Stimulated activated naive B cell treated with anti-CD40 and anti-IgM and Interleukin-4, amounts not matched to agents 10 μg/mL and 1 μg/mL and 100 μg/mL, for 72 hours (primary cell): ENCODE results near the gene ALDH1A1.
"Not testable (repeated sequence)": the region's sequence is repeated elsewhere in the genome, so short reads cannot be mapped to it uniquely, and the experiment has no call there.

Experiments used
- ATAC-seq, 2 donors: fragments of 150-1000 bp; cut with Tn5 transposase; replicated peaks; 2 replicates each; pipeline ENCODE4 v1.10.0; 2021; ENCODE audit warnings: moderate library complexity in 1 of 2
- DNase-seq: peaks from one replicate; pipeline ENCODE4 v3.0.0; 2021
- H3K27ac Mint-ChIP-seq: one replicate; pipeline ENCODE4 v1.8.0; 2022; ENCODE audit warnings: mild to moderate bottlenecking, mixed read lengths
- H3K27me3 Mint-ChIP-seq, 2 donors: one replicate each; pipeline ENCODE4 v1.8.0; 2022; ENCODE audit warnings: mixed read lengths in 2 of 2
- H3K36me3 Mint-ChIP-seq, 2 donors: one replicate each; pipeline ENCODE4 v1.8.0; 2022; ENCODE audit warnings: mixed read lengths in 2 of 2, mild to moderate bottlenecking in 1 of 2
- H3K4me1 Mint-ChIP-seq, 2 donors: one replicate each; pipeline ENCODE4 v1.8.0; 2022; ENCODE audit warnings: mixed read lengths in 2 of 2, mild to moderate bottlenecking in 1 of 2
- H3K4me3 Mint-ChIP-seq, 2 donors: one replicate each; pipeline ENCODE4 v1.8.0; 2022; ENCODE audit warnings: mild to moderate bottlenecking in 2 of 2, mixed read lengths in 2 of 2, moderate library complexity in 1 of 2
- H3K9me3 Mint-ChIP-seq, 2 donors: one replicate each; pipeline ENCODE4 v1.8.0; 2022; ENCODE audit warnings: mixed read lengths in 2 of 2, mild to moderate bottlenecking in 1 of 2

ALDH1A1 gene

DNA sequence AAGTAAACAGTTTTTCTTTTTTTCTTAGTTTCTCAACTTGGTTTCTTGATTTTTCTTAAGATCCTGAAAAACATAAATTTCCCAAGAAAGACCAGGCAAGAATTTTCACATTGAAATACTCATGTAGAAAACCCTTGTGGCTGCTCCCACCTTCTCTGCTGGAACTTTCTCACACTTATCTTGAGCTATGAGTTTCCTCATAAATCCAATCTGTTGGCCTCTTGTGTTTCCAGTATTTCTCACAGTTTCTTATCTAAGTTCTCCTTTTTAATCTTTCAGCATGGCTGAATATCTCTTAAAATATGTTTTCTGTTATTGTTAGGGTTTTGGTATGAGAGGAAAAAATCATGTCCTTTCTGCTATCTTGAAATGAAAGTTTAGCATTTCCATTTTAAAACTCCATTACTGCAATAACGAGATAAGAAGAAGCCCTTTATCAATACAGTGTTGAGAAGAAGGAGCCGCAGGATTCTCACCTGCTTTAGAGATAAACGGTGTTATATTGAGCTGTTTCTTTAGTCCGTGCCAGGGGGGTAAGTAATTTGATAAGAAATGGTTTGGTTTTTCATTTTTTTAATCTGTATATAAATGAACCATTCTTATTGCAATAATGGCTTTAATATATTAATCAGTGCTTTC, 89.3 kb downstream of the ALDH1A1 start:
- Mint-ChIP-seq H3K4me1 (peaks cover 8 to 30% of the 10 kb centered on the region in 2 donors), H3K27ac (no peak overlapping the region), H3K27me3 (peaks cover 6 to 8% of the 10 kb centered on the region in 2 donors), H3K4me3 (no peak overlapping the region), H3K36me3 (no peaks in the 10 kb centered on the region), H3K9me3 (peaks cover 2 to 4% of the 10 kb centered on the region in 2 donors)
- DNase-seq = no peak
- ATAC-seq = no peak

DNA sequence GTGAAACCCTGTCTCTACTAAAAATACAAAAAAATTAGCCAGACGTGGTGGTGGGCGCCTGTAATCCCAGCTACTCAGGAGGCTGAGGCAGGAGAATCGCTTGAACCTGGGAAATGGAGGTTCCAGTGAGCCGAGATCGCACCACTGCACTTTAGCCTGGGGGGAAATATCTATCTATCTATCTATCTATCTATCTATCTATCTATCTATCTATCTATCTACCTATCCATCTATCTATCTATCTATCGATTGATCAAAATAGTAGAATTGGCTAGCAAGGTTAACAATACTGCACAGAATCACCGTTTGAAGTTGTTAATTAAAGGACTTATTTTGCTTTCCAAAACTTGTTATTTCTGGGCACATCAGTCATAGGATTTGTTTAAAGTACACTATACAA, 90.1 kb downstream of the ALDH1A1 start:
- not testable (repeated sequence) for ATAC-seq, H3K27ac Mint-ChIP-seq, H3K9me3 Mint-ChIP-seq, H3K36me3 Mint-ChIP-seq, H3K4me3 Mint-ChIP-seq, DNase-seq, H3K27me3 Mint-ChIP-seq
- peaks cover 10 to 30% of the 10 kb centered on the region in 2 donors for H3K4me1 Mint-ChIP-seq

GRCh38 chr9:72858089-72858912, 94.6 kb downstream of the ALDH1A1 start:
- Mint-ChIP-seq H3K4me3 (no peak overlapping the region), H3K9me3 (no peaks in the 10 kb centered on the region), H3K36me3 (no peaks in the 10 kb centered on the region), H3K27me3 (no peaks in the 10 kb centered on the region), H3K27ac (no peak overlapping the region), H3K4me1 (peaks cover 11 to 19% of the 10 kb centered on the region in 2 donors)
- no peak for DNase-seq
- ATAC-seq = no peak

DNA sequence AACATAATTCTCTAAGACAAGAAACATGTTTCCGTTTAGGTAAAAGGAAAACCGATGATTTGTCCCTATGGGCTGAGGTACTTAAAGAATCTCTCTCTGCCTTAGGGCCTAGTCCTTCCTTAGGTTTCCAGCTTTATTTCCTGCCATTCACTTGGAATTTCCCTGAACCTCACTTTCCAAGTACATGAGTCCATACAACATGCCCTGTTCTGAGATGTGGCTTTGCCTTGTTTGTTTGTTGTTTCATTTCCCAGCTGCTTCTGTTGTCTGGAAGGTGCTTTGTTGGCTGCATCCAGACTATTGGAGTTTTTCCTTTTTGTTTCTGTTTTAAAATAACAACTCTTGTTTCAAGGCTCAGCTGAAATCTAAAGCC, 95.2 kb downstream of the ALDH1A1 start:
- DNase-seq (no peak), ATAC-seq (no peak)
- peaks cover 8 to 12% of the 10 kb centered on the region in 2 donors for H3K4me1 Mint-ChIP-seq
- no peak overlapping the region for H3K4me3 Mint-ChIP-seq
- no peaks in the 10 kb centered on the region for H3K36me3 Mint-ChIP-seq
- no peaks in the 10 kb centered on the region for H3K9me3 Mint-ChIP-seq
- H3K27me3 Mint-ChIP-seq = no peaks in the 10 kb centered on the region
- no peak overlapping the region for H3K27ac Mint-ChIP-seq

DNA sequence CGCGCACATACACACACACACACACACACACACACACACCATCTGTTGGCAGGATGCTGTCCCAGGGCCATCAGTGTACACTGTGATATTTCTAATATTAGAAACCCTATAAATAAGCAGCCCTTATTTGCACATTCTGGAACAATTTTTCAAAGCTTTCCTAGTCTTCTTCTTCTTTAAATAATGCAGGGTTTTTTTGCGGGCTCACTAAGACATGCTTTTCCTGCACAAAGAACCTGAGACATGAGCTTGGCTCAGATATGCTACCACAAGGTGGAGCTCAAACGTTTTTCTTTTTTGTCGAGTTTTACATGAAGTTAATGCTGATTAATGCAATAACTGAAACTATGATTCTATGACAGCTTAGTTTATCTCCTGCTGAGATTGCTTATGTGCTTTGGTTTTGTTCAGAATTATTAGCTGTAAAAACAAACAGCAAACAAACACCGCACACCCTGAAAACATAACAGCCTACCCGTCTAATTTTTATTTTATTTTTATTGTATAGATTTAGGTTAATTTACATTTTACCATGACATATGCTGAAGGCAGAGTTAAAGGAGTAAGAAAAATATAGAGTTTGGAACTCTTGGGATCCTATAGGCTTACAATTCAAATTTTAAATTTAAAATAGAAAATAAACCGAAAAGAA, 95.8 kb downstream of the ALDH1A1 start:
- Mint-ChIP-seq H3K9me3 (no peaks in the 10 kb centered on the region), H3K4me3 (no peak overlapping the region), H3K27me3 (no peaks in the 10 kb centered on the region), H3K4me1 (peaks cover 5 to 7% of the 10 kb centered on the region in 2 donors), H3K36me3 (no peaks in the 10 kb centered on the region), H3K27ac (no peak overlapping the region)
- DNase-seq (no peak), ATAC-seq (peak; percentile 57 to 60)

DNA sequence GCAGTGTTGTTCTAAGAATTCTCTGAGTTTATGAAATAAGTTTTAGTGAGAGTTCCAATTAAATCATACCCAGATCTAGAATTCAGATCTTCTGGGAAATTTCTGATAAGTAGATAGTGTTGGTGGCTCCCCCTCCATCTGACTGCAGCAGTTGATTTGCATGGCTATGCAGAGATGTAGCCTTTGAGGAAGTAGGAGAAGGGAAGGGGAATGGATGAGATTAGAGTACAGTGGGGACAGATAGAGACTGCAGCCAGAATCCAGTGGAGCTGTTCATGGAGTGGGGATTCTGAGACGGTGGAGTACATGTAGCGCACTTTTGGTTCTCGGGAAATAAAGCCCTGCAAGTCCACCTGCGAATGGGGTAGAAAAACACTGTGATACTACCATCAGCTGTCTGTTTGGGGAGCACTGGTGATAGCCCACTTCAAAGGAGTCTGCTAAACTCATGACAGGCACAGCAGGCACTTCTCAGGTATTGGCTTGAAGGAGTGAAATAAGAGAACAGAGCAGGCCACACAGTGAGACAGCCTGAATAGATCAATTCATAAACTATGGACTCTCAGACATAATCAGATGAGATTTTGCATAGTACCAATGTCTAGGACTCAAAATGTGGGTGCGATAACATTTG, 96.8 kb downstream of the ALDH1A1 start:
- ATAC-seq (no peak), DNase-seq (no peak)
- peaks cover 5% of the 10 kb centered on the region in 2 donors for H3K4me1 Mint-ChIP-seq
- H3K36me3 Mint-ChIP-seq = no peaks in the 10 kb centered on the region
- peaks cover 2 to 4% of the 10 kb centered on the region in 2 donors for H3K9me3 Mint-ChIP-seq
- H3K4me3 Mint-ChIP-seq = no peak overlapping the region
- H3K27ac Mint-ChIP-seq = no peak overlapping the region
- peaks cover 0 to 5% of the 10 kb centered on the region in 2 donors for H3K27me3 Mint-ChIP-seq

DNA sequence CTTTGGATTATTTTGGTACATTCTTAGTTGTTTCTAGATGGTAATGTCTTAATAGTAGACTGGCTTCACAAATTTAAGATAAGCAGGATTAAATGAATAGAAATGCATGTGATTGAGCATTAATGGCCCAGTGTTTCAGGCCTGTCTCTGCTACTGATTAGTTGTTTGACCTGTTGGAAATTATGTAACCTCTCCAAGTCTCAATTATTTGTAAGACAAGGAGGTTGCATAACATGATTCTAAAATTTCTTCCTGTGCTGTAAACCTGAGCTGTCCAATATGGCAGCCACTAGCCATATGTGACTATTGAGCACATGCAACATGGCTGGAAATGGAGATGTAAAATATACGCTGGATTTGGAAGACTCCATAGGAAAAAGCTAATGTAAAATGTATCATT, 97.5 kb downstream of the ALDH1A1 start:
- peaks cover 5% of the 10 kb centered on the region in 2 donors for H3K4me1 Mint-ChIP-seq
- ATAC-seq = no peak
- DNase-seq = no peak

More for the DNA sequence above, 97.5 kb downstream of the ALDH1A1 start:
- H3K27me3 Mint-ChIP-seq = peaks cover 0 to 5% of the 10 kb centered on the region in 2 donors
- peaks cover 2 to 4% of the 10 kb centered on the region in 2 donors for H3K9me3 Mint-ChIP-seq
- no peaks in the 10 kb centered on the region for H3K36me3 Mint-ChIP-seq
- no peak overlapping the region for H3K27ac Mint-ChIP-seq
- H3K4me3 Mint-ChIP-seq = no peak overlapping the region
